MM.1S (cell line): ENCODE data around the gene PORCN.
A peak's percentile ranks its signal among the peaks of the same experiment; 100 is the strongest.

Experiments used
- DNase-seq: peaks from one replicate; pipeline ENCODE4 v3.0.0-alpha.2; 2015
- H2AFZ ChIP-seq: fragments of 300-600 bp; sonication (generic); 2 replicates; pipeline ENCODE4 v1.6.0; 2016; ENCODE audit warnings: antibody characterized with exemption, low read length
- H3F3A ChIP-seq: fragments of 300-600 bp; sonication (generic); 2 replicates; pipeline ENCODE4 v1.6.1; 2016; ENCODE audit warnings: mild to moderate bottlenecking, antibody characterized with exemption, low read length, moderate library complexity, mixed read lengths; ENCODE audit not compliant: insufficient read depth
- H3K27ac ChIP-seq: fragments of 300-600 bp; sonication (generic); 2 replicates; pipeline ENCODE4 v1.5.1; 2016; ENCODE audit warnings: mild to moderate bottlenecking, low read length
- H3K27me3 ChIP-seq: fragments of 300-600 bp; sonication (generic); replicated peaks from 2 replicates; pipeline ENCODE4 v1.6.0; 2016; ENCODE audit warnings: low read length; ENCODE audit not compliant: insufficient read depth
- H3K36me3 ChIP-seq: fragments of 300-600 bp; sonication (generic); replicated peaks from 2 replicates; pipeline ENCODE4 v1.6.1; 2016; ENCODE audit warnings: mild to moderate bottlenecking, low read length, mixed read lengths; ENCODE audit not compliant: insufficient read depth
- H3K4me1 ChIP-seq: fragments of 300-600 bp; sonication (generic); 2 replicates; pipeline ENCODE4 v1.6.1; 2016; ENCODE audit warnings: low read length, mixed read lengths
- H3K4me2 ChIP-seq: fragments of 300-600 bp; sonication (generic); 2 replicates; pipeline ENCODE4 v1.6.0; 2016; ENCODE audit warnings: low read depth, low read length
- H3K4me3 ChIP-seq: fragments of 300-600 bp; sonication (generic); 2 replicates; pipeline ENCODE4 v1.5.1; 2016; ENCODE audit warnings: low read length, mixed read lengths
- H3K79me2 ChIP-seq: fragments of 300-600 bp; sonication (generic); 2 replicates; pipeline ENCODE4 v1.6.1; 2016; ENCODE audit warnings: mixed run types, low read length, mixed read lengths
- H3K9ac ChIP-seq: fragments of 300-600 bp; sonication (generic); 2 replicates; pipeline ENCODE4 v1.6.1; 2016; ENCODE audit warnings: low read length, mixed read lengths
- H3K9me2 ChIP-seq: fragments of 300-600 bp; sonication (generic); replicated peaks from 2 replicates; pipeline ENCODE4 v1.6.1; 2016; ENCODE audit warnings: mild to moderate bottlenecking, low read length, mixed read lengths; ENCODE audit not compliant: insufficient read depth
- H3K9me3 ChIP-seq: fragments of 300-600 bp; sonication (generic); replicated peaks from 2 replicates; pipeline ENCODE4 v1.6.1; 2016; ENCODE audit warnings: mild to moderate bottlenecking, low read length, mixed read lengths; ENCODE audit not compliant: insufficient read depth
- H4K20me1 ChIP-seq: fragments of 300-600 bp; sonication (generic); 2 replicates; pipeline ENCODE4 v1.6.1; 2016; ENCODE audit warnings: mild to moderate bottlenecking, low read length, moderate library complexity, mixed read lengths; ENCODE audit not compliant: insufficient read depth
- EZH2 ChIP-seq: fragments of 300-600 bp; sonication (generic); optimal IDR thresholded peaks from 2 replicates; pipeline ENCODE3; 2017; ENCODE audit warnings: low read depth, mild to moderate bottlenecking, antibody characterized with exemption, low read length, mixed read lengths
- EZH2phosphoT487 ChIP-seq: fragments of 300-600 bp; sonication (generic); IDR thresholded peaks from 2 replicates; pipeline ENCODE4 v1.6.1; 2018; ENCODE audit warnings: antibody characterized with exemption, low read length
- TF ChIP-seq, protein P1 (sequence below): fragments of 300-600 bp; sonication (generic); IDR thresholded peaks from 2 replicates; pipeline ENCODE4 v1.5.1; 2016; ENCODE audit warnings: antibody characterized with exemption, low read length, mixed read lengths

Gene PORCN

DNA sequence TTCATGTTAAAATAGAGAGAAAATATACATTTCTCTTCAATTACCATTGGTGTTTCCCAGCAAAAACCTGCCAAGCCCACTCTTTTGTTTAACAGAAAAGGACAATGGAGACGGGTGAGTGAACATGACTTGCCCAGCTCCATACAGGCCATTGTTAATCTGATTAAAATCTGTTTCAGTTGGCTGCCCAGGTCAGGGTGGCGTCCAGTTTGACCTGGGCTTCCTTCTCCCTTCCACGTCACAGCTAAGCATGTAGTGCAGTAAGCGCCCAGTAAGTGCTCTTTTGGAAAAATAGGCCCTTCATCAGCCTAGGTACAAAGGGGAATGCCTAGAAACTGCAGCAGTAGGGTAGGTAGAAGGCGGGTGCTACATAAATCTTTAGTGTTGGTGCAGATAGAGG is 1.5 kb upstream of the PORCN start:
- no peaks in the 10 kb centered on the region for H4K20me1 ChIP-seq
- TF ChIP-seq, protein P1, sequence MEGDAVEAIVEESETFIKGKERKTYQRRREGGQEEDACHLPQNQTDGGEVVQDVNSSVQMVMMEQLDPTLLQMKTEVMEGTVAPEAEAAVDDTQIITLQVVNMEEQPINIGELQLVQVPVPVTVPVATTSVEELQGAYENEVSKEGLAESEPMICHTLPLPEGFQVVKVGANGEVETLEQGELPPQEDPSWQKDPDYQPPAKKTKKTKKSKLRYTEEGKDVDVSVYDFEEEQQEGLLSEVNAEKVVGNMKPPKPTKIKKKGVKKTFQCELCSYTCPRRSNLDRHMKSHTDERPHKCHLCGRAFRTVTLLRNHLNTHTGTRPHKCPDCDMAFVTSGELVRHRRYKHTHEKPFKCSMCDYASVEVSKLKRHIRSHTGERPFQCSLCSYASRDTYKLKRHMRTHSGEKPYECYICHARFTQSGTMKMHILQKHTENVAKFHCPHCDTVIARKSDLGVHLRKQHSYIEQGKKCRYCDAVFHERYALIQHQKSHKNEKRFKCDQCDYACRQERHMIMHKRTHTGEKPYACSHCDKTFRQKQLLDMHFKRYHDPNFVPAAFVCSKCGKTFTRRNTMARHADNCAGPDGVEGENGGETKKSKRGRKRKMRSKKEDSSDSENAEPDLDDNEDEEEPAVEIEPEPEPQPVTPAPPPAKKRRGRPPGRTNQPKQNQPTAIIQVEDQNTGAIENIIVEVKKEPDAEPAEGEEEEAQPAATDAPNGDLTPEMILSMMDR: no peak
- no peak for TF ChIP-seq EZH2
- no peak for TF ChIP-seq EZH2phosphoT487
- no peaks in the 10 kb centered on the region for H3K4me1 ChIP-seq
- H3K4me2 ChIP-seq: no peak overlapping the region
- H3K79me2 ChIP-seq: no peaks in the 10 kb centered on the region
- DNase-seq: no peak
- no peaks in the 10 kb centered on the region for H3K9me3 ChIP-seq
- H3K9ac ChIP-seq: no peak overlapping the region
- H3K36me3 ChIP-seq: no peaks in the 10 kb centered on the region
- no peak overlapping the region for H2AFZ ChIP-seq
- no peaks in the 10 kb centered on the region for H3K9me2 ChIP-seq
- H3F3A ChIP-seq: no peaks in the 10 kb centered on the region
- H3K27me3 ChIP-seq: no peaks in the 10 kb centered on the region
- no peak overlapping the region for H3K27ac ChIP-seq
- H3K4me3 ChIP-seq: no peak overlapping the region

DNA sequence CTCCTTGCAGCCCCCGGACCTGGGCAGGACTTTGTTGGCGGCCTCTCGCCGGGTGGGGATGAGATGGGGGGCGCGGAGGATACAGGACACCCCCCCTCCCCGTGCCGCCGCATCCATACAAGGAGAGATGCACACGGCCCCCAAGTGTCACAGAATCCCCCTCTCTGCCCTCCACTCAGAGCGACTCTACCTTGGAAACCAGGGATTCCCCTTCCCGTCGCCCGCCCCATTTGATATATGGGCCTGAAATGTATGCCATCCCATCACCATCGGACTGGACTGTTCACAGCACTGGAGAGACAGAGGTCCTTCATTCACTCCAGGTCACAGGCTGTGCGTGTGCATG is 426 bp downstream of the PORCN start:
- no peak for TF ChIP-seq EZH2
- TF ChIP-seq EZH2phosphoT487: no peak
- TF ChIP-seq, protein P1: no peak
- Histone ChIP-seq H3F3A (no peaks in the 10 kb centered on the region), H3K9me2 (no peaks in the 10 kb centered on the region), H3K9me3 (no peaks in the 10 kb centered on the region), H3K4me2 (peak overlapping the region; percentile 70; the same call in 1 of the 2 replicates), H3K79me2 (no peaks in the 10 kb centered on the region), H3K4me1 (no peaks in the 10 kb centered on the region), H2AFZ (peak overlapping the region; percentile 78), H3K36me3 (no peaks in the 10 kb centered on the region), H3K27ac (no peak overlapping the region), H3K9ac (peak overlapping the region; percentile 84), H4K20me1 (no peaks in the 10 kb centered on the region), H3K4me3 (peak overlapping the region; percentile 81), H3K27me3 (no peaks in the 10 kb centered on the region)
- no peak for DNase-seq

DNA sequence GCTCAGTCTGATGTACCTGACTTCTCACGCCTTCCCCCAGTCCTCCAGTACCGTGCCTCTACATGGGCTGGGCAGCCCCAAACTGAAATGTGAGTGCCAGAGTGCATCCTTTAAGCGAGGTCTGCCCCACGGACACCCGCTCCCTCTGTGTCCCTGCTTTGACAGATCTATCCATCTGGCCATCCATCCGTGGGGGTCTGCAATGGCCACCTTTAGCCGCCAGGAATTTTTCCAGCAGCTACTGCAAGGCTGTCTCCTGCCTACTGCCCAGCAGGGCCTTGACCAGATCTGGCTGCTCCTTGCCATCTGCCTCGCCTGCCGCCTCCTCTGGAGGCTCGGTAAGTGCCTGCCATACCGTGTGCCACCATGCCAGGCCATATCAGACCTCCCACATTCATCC is 827 bp downstream of the PORCN start:
- Histone ChIP-seq H3K9me3 (no peaks in the 10 kb centered on the region), H3K4me3 (peak overlapping the region; percentile 81), H3K9ac (peak overlapping the region; percentile 84; the same call in 1 of the 2 replicates), H3K4me2 (peak overlapping the region; percentile 70; the same call in 1 of the 2 replicates), H3F3A (no peaks in the 10 kb centered on the region), H3K36me3 (no peaks in the 10 kb centered on the region), H3K79me2 (no peaks in the 10 kb centered on the region), H3K27ac (no peak overlapping the region), H3K4me1 (no peaks in the 10 kb centered on the region), H3K9me2 (no peaks in the 10 kb centered on the region), H4K20me1 (no peaks in the 10 kb centered on the region), H3K27me3 (no peaks in the 10 kb centered on the region), H2AFZ (0 out of 2 replicates have a peak overlapping the region, but pooled peaks have one; percentile 78)
- DNase-seq: no peak
- TF ChIP-seq EZH2phosphoT487 (no peak), EZH2 (no peak)
- TF ChIP-seq, protein P1: no peak

DNA sequence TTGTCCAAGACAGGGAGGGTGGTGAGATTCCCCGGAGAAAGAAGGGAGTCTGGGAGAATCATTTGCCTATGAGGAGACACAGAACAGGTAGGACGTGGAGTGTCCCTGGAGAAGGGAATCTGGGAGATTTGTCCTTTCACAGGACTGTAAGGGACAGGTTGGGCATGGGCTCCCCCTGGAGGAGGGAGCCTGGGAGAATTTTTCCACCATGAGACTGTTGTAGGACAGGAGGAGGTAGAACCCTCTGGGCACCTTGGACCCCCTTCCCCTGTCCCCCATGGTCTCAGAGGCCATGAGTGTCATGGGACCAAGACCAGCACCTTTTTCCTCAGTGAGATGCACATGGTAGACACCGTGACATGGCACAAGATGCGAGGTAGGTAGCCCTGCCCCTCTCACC is 2.8 kb downstream of the PORCN start:
- DNase-seq: no peak
- no peaks in the 10 kb centered on the region for H3K9me3 ChIP-seq
- no peak overlapping the region for H2AFZ ChIP-seq
- no peak overlapping the region for H3K9ac ChIP-seq
- H4K20me1 ChIP-seq: no peaks in the 10 kb centered on the region
- H3K27me3 ChIP-seq: no peaks in the 10 kb centered on the region
- H3F3A ChIP-seq: no peaks in the 10 kb centered on the region
- no peaks in the 10 kb centered on the region for H3K4me1 ChIP-seq
- H3K27ac ChIP-seq: no peak overlapping the region
- H3K79me2 ChIP-seq: no peaks in the 10 kb centered on the region
- H3K4me3 ChIP-seq: no peak overlapping the region
- H3K4me2 ChIP-seq: no peak overlapping the region
- H3K9me2 ChIP-seq: no peaks in the 10 kb centered on the region
- TF ChIP-seq EZH2phosphoT487 (no peak), EZH2 (no peak)
- TF ChIP-seq, protein P1: peak; percentile 18
- no peaks in the 10 kb centered on the region for H3K36me3 ChIP-seq
